ENCODE data around the gene XPA. TPM values are rescaled to one million over a fixed set of nuclear protein-coding genes. Genes with fewer than 3 reads are reported as not detected.
A peak's percentile ranks its signal among the peaks of the same experiment; 100 is the strongest.
"Not testable (repeated sequence)": the region's sequence is repeated elsewhere in the genome, so short reads cannot be mapped to it uniquely, and the experiment has no call there.

XPA gene
- total and polyA plus RNA-seq, 4 experiments from 2014 or later, result 24.0 to 36.2 (median 28.9) TPM

DNA sequence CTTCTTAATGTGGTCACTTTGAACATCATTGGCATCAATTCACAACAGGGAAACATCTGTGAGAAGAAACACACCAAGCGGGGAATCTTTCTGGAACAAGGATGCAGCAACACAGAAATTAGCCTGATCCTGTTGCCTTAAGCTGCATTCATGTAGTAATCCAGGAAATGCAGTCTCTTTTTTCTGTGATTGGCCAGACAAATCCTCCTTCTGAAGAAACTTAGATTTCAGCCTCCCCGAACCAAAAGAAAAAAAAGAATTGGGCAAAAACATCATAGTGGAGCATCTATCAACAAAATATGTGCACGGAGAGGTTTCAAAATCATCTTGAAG, 7.2 kb upstream of the XPA start:
- Mint-ChIP-seq H3K27me3 (peaks cover 4% of the 10 kb centered on the region in 2 donors), H3K27ac (peak overlapping the region in 6 of 7 donors; percentile 86 to 92 (median 90)), H3K4me3 (peak overlapping the region in 1 of 8 donors; percentile 48), H3K36me3 (no peaks in the 10 kb centered on the region), H3K4me1 (peaks cover 15 to 39% (median 27%) of the 10 kb centered on the region in 4 donors), H3K9me3 (peaks cover 0 to 2% (median 0%) of the 10 kb centered on the region in 8 donors)
- Histone ChIP-seq H3K27me3 (ENCODE audit: insufficient read depth, low read length) (peaks cover 10% of the 10 kb centered on the region), H3K4me1 (ENCODE audit: insufficient read depth, low read length) (peaks cover 24% of the 10 kb centered on the region), H3K36me3 (ENCODE audit: insufficient read depth, low read length) (no peaks in the 10 kb centered on the region), H3K9me3 (ENCODE audit: control insufficient read depth in 1 of 2, low read length in 2 of 2) (no peaks in the 10 kb centered on the region), H3K27ac (ENCODE audit: low read depth, low read length) (no peak overlapping the region), H3K4me3 (ENCODE audit: low read length in 2 of 2) (no peak overlapping the region)
- CTCF ChIA-PET (ENCODE audit: partially characterized antibody), result interaction anchor here (1.3 to 2.0 kb wide), 2 partner anchors 11 to 206 kb away, joined by 3 to 6 read pairs; no protein-coding TSS in a partner anchor
- DNase-seq, result no peak
- POLR2A ChIA-PET (ENCODE audit: partially characterized antibody), result interaction anchor here (2.4 to 2.9 kb wide), 2 partner anchors 8 to 219 kb away, joined by 8 to 21 read pairs; partner anchors contain the start of genes TRMO and XPA
- intact Hi-C loops (cut with micrococcal nuclease), result no loop called here

DNA sequence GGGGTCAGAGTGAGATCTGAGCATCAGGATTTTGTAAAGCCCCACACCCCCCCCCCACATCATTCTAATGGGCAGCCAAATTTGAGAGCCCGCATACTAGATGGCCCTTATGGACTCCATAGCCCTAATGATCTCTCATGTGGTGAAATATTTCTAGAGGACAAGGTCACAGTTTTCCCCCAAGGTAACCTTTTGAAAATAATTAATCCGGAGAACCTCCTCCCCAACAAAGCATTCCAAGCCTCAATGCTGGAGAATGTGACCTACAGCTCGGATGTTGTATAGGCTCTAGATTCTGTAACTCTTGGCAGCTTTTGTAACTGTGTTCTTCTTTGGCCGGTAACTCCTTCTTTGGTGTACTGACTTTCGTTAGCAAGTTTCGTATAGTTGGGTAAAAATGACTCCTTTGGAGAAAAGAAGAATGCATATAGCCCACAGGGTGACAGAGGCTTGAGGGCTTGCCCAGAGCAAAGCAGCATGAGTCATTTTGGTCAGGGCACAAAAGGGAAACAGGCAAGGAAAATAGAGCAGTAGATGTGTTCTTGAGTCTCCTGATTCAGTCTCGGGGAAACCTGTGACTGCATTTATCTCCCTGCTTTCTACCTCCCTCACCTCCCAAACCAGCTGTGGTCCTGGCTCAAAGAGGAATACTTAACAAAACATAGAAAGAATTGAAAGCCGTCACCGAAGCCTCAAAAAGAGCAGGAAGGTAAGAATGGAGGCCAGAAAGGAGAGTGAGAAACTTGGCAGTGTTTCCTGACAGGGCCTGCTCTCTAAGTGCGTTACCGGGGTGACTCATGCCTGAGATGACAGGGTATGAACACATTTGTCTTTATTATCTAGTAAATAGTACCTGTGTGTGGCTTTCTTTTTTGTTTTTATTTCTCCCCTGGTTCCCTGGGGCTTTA, 6.6 kb upstream of the XPA start:
- H3K9me3 ChIP-seq (ENCODE audit: control insufficient read depth in 1 of 2, low read length in 2 of 2), result no peaks in the 10 kb centered on the region
- no peaks in the 10 kb centered on the region for H3K36me3 Mint-ChIP-seq
- H3K4me3 ChIP-seq (ENCODE audit: low read length in 2 of 2), result no peak overlapping the region
- no peak overlapping the region for H3K27ac ChIP-seq (ENCODE audit: low read depth, low read length)
- peaks cover 4% of the 10 kb centered on the region in 2 donors for H3K27me3 Mint-ChIP-seq
- H3K27me3 ChIP-seq (ENCODE audit: insufficient read depth, low read length), result peaks cover 10% of the 10 kb centered on the region
- ChIA-PET POLR2A (ENCODE audit: partially characterized antibody) (no interaction called here), CTCF (ENCODE audit: partially characterized antibody) (interaction anchor here (1.3 kb wide), 1 partner anchor 206 kb away, joined by 3 read pairs; no protein-coding TSS in a partner anchor)
- peak overlapping the region in 5 of 8 donors; percentile 6 to 60 (median 48) for H3K4me3 Mint-ChIP-seq
- H3K4me1 Mint-ChIP-seq, result peaks cover 15 to 39% (median 28%) of the 10 kb centered on the region in 4 donors
- H3K36me3 ChIP-seq (ENCODE audit: insufficient read depth, low read length), result no peaks in the 10 kb centered on the region
- H3K9me3 Mint-ChIP-seq, result peaks cover 0 to 2% (median 0%) of the 10 kb centered on the region in 8 donors
- DNase-seq, result peak in 3 of 5 donors; percentile 10 to 73 (median 11)
- peak overlapping the region; percentile 43 to 92 (median 88) for H3K27ac Mint-ChIP-seq
- H3K4me1 ChIP-seq (ENCODE audit: insufficient read depth, low read length), result peaks cover 24% of the 10 kb centered on the region
- intact Hi-C loops (cut with micrococcal nuclease), result no loop called here

DNA sequence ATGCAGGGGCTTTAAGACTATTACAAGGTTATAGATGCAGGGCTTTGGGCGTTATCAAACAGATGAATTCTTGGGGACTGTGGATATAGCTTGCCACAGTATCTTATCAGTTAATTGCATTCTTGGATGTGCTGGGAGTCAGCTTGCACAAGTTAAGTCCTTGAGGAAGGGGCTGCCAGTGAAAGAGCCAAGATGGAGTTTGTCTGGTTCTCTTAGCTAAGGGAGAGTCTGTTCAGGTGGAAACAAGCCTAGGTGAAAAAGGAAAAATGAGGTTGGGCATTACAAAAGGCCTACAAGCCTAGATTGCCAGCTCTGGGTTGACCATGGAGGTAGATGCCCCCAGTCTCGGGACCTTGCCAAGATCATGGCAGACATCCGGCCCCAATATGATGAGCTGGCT, 2.7 kb upstream of the XPA start:
- H3K4me3 ChIP-seq (ENCODE audit: low read length in 2 of 2); H3K9me3 ChIP-seq (ENCODE audit: control insufficient read depth in 1 of 2, low read length in 2 of 2); H3K36me3 ChIP-seq (ENCODE audit: insufficient read depth, low read length); H3K27me3 ChIP-seq (ENCODE audit: insufficient read depth, low read length); H3K9me3 Mint-ChIP-seq; POLR2A ChIA-PET (ENCODE audit: partially characterized antibody); H3K27ac ChIP-seq (ENCODE audit: low read depth, low read length); H3K27me3 Mint-ChIP-seq; DNase-seq; H3K36me3 Mint-ChIP-seq: not testable (repeated sequence)
- intact Hi-C loops (cut with micrococcal nuclease), result loop anchor here (5.0 to 10.0 kb wide), 4 partner anchors 202 to 1095 kb away; partner anchors contain the start of genes ANKS6, ANP32B and TBC1D2
- H3K4me1 Mint-ChIP-seq, result peaks cover 27 to 49% (median 40%) of the 10 kb centered on the region in 4 donors
- H3K27ac Mint-ChIP-seq, result peak overlapping the region in 2 of 7 donors; percentile 27 to 48
- CTCF ChIA-PET (ENCODE audit: partially characterized antibody), result interaction anchor here (3.2 kb wide), 1 partner anchor 201 kb away, joined by 13 read pairs; no protein-coding TSS in a partner anchor
- peaks cover 35% of the 10 kb centered on the region for H3K4me1 ChIP-seq (ENCODE audit: insufficient read depth, low read length)
- H3K4me3 Mint-ChIP-seq, result peak overlapping the region in 1 of 8 donors; percentile 40

DNA sequence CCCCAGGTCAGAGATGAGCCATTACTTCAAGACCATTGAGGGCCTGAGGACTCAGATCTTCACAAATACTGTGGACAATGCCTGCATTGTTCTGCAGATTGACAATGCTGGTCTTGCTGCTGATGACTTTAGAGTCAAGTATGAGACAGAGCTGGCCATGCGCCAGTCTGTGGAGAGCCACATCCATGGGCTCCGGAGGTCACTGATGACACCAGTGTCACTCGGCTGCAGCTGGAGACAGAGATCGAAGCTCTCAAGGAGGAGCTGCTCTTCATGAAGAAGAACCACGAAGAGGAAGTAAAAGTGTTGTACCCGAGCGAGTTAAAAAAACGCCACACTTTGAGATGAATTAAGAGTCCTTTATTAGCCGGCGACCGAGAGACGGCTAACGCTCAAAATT, 2.1 kb upstream of the XPA start:
- DNase-seq; H3K27ac ChIP-seq (ENCODE audit: low read depth, low read length); H3K27me3 ChIP-seq (ENCODE audit: insufficient read depth, low read length); H3K9me3 Mint-ChIP-seq; H3K36me3 Mint-ChIP-seq; H3K9me3 ChIP-seq (ENCODE audit: control insufficient read depth in 1 of 2, low read length in 2 of 2); H3K27me3 Mint-ChIP-seq; POLR2A ChIA-PET (ENCODE audit: partially characterized antibody); H3K4me3 ChIP-seq (ENCODE audit: low read length in 2 of 2); H3K36me3 ChIP-seq (ENCODE audit: insufficient read depth, low read length): not testable (repeated sequence)
- intact Hi-C loops (cut with micrococcal nuclease), result loop anchor here (5.0 to 10.0 kb wide), 4 partner anchors 203 to 1096 kb away; partner anchors contain the start of genes ANKS6, ANP32B and TBC1D2
- H3K4me1 ChIP-seq (ENCODE audit: insufficient read depth, low read length), result peaks cover 35% of the 10 kb centered on the region
- Mint-ChIP-seq H3K27ac (peak overlapping the region in 4 of 7 donors; percentile 25 to 61 (median 31)), H3K4me1 (peaks cover 32 to 49% (median 42%) of the 10 kb centered on the region in 4 donors), H3K4me3 (peak overlapping the region in 3 of 8 donors; percentile 41 to 59 (median 45))
- CTCF ChIA-PET (ENCODE audit: partially characterized antibody), result interaction anchor here (0.9 to 3.2 kb wide), 2 partner anchors 11 to 202 kb away, joined by 3 to 13 read pairs; no protein-coding TSS in a partner anchor

DNA sequence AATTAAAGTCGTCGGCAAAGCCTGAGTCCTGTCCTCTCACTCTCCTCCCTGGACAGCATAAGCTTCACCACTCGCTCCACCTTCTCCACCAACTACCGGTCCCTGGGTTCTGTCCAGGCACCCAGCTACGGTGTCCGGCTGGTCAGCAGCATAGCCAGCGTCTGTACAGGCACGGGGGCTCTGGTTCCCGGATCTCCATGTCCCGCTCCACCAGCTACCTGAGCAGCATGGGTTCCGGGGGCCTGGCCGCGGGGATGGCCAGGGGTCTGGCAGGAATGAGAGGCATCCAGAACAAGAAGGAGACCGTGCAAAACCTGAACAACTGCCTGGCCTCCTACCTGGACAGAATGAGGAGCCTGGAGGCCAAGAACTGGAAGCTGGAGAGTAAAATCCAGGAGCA, 1.7 kb upstream of the XPA start:
- no peaks in the 10 kb centered on the region for H3K27me3 ChIP-seq (ENCODE audit: insufficient read depth, low read length)
- Mint-ChIP-seq H3K4me3 (peak overlapping the region in 1 of 8 donors; percentile 45), H3K4me1 (peaks cover 36 to 49% (median 44%) of the 10 kb centered on the region in 4 donors), H3K27ac (no peak overlapping the region), H3K9me3 (peaks cover 0 to 2% (median 0%) of the 10 kb centered on the region in 8 donors), H3K27me3 (no peaks in the 10 kb centered on the region), H3K36me3 (peaks cover 0 to 8% of the 10 kb centered on the region in 2 donors)
- POLR2A ChIA-PET (ENCODE audit: partially characterized antibody), result interaction anchor here (3.3 to 3.6 kb wide), 2 partner anchors 66 to 223 kb away, joined by 26 to 49 read pairs; partner anchors contain the start of genes NCBP1, TRMO and TSTD2
- CTCF ChIA-PET (ENCODE audit: partially characterized antibody), result interaction anchor here (0.9 to 3.6 kb wide), 4 partner anchors 10 to 224 kb away, joined by 3 to 17 read pairs (median 8); partner anchors contain the start of gene TRMO
- H3K36me3 ChIP-seq (ENCODE audit: insufficient read depth, low read length), result no peaks in the 10 kb centered on the region
- H3K4me1 ChIP-seq (ENCODE audit: insufficient read depth, low read length), result peaks cover 37% of the 10 kb centered on the region
- no peak for DNase-seq
- intact Hi-C loops (cut with micrococcal nuclease), result loop anchor here (5.0 to 10.0 kb wide), 4 partner anchors 203 to 1096 kb away; partner anchors contain the start of genes ANKS6, ANP32B and TBC1D2
- H3K9me3 ChIP-seq (ENCODE audit: control insufficient read depth in 1 of 2, low read length in 2 of 2), result no peaks in the 10 kb centered on the region
- no peak overlapping the region for H3K27ac ChIP-seq (ENCODE audit: low read depth, low read length)
- H3K4me3 ChIP-seq (ENCODE audit: low read length in 2 of 2), result no peak overlapping the region

- no peak for DNase-seq
- Histone ChIP-seq H3K4me3 (ENCODE audit: low read length in 2 of 2) (peak overlapping the region; percentile 4 to 82), H3K4me1 (ENCODE audit: insufficient read depth, low read length) (peaks cover 44% of the 10 kb centered on the region), H3K36me3 (ENCODE audit: insufficient read depth, low read length) (no peaks in the 10 kb centered on the region), H3K27ac (ENCODE audit: low read depth, low read length) (peak overlapping the region; percentile 68), H3K27me3 (ENCODE audit: insufficient read depth, low read length) (no peaks in the 10 kb centered on the region), H3K9me3 (ENCODE audit: control insufficient read depth in 1 of 2, low read length in 2 of 2) (no peaks in the 10 kb centered on the region)
- ChIA-PET POLR2A (ENCODE audit: partially characterized antibody) (interaction anchor here (0.8 to 3.6 kb wide), 13 partner anchors 8 to 558 kb away, joined by 3 to 49 read pairs (median 7); partner anchors contain the start of genes ANP32B, NCBP1, TBC1D2 and TRMO), CTCF (ENCODE audit: partially characterized antibody) (interaction anchor here (1.2 to 3.6 kb wide), 5 partner anchors 10 to 225 kb away, joined by 3 to 17 read pairs (median 4); partner anchors contain the start of gene TRMO)
- Mint-ChIP-seq H3K4me1 (peaks cover 39 to 55% (median 49%) of the 10 kb centered on the region in 4 donors), H3K27ac (peak overlapping the region; percentile 86 to 98 (median 96)), H3K27me3 (no peaks in the 10 kb centered on the region), H3K9me3 (peaks cover 0 to 2% (median 0%) of the 10 kb centered on the region in 8 donors), H3K36me3 (peaks cover 4 to 16% of the 10 kb centered on the region in 2 donors), H3K4me3 (peak overlapping the region; percentile 86 to 96 (median 92))
- intact Hi-C loops (cut with micrococcal nuclease), result loop anchor here (1.0 to 10.0 kb wide), 5 partner anchors 65 to 1097 kb away; partner anchors contain the start of genes ANKS6, ANP32B, NCBP1 and TBC1D2
Measured at GRCh38 chr9:97697837-97698236, 697 bp upstream of the XPA start.

Data from CD4-positive, alpha-beta memory T cell (primary cell).